ENCODE measurements around the gene TBC1D8. TPM values are rescaled to one million over a fixed set of nuclear protein-coding genes. Genes with fewer than 3 reads are reported as not detected.

Gene TBC1D8
- total and polyA plus RNA-seq, 9 of the 15 experiments (the other 6 are each of a cell fraction or from before 2014, with no cell fraction given), result 0.36 to 1.3 (median 0.82) TPM

DNA sequence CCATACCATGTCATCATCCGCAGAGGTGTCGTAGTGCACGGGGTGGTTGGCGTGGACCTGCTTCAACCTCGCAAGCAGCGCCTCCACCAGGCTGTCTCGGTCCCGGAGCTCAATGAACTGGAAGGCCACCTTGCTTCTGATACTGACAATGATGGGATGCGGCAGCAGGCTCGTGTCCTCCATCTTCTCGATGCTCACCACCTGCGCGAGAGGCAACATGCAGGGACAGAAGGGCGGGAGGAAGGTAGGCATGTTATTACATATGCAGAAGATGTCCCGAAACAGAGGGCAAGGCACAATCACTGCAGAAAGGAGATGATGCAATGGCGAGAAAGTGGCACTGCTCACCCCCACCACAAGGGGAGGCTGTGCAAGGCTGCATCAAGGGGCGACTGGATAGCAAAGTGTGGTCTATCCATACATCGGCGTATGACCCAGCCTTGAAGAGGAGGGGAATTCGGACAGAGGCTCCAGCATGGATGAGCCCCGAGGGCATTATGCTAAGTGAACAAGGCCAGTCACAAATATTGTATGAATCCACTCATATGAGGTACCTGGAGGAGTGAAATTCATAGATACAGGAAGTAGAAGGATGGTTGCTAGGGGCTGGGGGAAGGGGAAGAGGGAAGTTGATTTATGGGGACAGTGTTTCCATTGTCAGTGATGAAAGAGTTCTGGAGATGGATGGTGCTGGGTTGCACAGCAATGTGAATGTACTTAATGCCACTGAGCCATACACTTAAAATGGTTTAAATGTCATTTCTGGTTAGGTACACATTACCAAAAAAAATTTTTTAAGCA is 112.5 kb downstream of the TBC1D8 start (continued):
- TF ChIP-seq, protein P1, sequence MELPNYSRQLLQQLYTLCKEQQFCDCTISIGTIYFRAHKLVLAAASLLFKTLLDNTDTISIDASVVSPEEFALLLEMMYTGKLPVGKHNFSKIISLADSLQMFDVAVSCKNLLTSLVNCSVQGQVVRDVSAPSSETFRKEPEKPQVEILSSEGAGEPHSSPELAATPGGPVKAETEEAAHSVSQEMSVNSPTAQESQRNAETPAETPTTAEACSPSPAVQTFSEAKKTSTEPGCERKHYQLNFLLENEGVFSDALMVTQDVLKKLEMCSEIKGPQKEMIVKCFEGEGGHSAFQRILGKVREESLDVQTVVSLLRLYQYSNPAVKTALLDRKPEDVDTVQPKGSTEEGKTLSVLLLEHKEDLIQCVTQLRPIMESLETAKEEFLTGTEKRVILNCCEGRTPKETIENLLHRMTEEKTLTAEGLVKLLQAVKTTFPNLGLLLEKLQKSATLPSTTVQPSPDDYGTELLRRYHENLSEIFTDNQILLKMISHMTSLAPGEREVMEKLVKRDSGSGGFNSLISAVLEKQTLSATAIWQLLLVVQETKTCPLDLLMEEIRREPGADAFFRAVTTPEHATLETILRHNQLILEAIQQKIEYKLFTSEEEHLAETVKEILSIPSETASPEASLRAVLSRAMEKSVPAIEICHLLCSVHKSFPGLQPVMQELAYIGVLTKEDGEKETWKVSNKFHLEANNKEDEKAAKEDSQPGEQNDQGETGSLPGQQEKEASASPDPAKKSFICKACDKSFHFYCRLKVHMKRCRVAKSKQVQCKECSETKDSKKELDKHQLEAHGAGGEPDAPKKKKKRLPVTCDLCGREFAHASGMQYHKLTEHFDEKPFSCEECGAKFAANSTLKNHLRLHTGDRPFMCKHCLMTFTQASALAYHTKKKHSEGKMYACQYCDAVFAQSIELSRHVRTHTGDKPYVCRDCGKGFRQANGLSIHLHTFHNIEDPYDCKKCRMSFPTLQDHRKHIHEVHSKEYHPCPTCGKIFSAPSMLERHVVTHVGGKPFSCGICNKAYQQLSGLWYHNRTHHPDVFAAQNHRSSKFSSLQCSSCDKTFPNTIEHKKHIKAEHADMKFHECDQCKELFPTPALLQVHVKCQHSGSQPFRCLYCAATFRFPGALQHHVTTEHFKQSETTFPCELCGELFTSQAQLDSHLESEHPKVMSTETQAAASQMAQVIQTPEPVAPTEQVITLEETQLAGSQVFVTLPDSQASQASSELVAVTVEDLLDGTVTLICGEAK (IDR thresholded peaks at IDR 0.05), result 0 out of 2 replicates have a peak, but pooled peaks have one; percentile 42
- TF ChIP-seq, protein P1 (CRISPR knock-in tag; IDR thresholded peaks at IDR 0.05), result no peak
- TF ChIP-seq COPS2 (conservative IDR thresholded peaks at IDR 0.05) (no peak), KDM1A (IDR thresholded peaks at IDR 0.05) (peak; percentile 37 to 47; a peak in 2 of 4 replicates), ZNF184 (CRISPR knock-in tag; IDR thresholded peaks at IDR 0.05) (no peak), ZNF507 (tag; conservative IDR thresholded peaks at IDR 0.05) (no peak), RCOR1 (IDR thresholded peaks at IDR 0.05; ENCODE audit: borderline replicate concordance in 1 of 2, low read depth in 2 of 2, low read length in 2 of 2) (peak in 1 of 2 experiments; percentile 91; a peak in 2 of 4 replicates), ZBTB17 (CRISPR knock-in tag; IDR thresholded peaks at IDR 0.05) (no peak), MCM2 (IDR thresholded peaks at IDR 0.05; ENCODE audit: low read depth) (no peak), HLTF (IDR thresholded peaks at IDR 0.05) (no peak), YY1 (IDR thresholded peaks at IDR 0.05; ENCODE audit: borderline replicate concordance in 1 of 3, control insufficient read depth in 1 of 3, extremely low read depth in 1 of 3, insufficient read depth in 3 of 3, insufficient read length in 1 of 3, insufficient replicate concordance in 2 of 3, low read depth in 1 of 3, low read length in 2 of 3) (no peak), ZBTB8A (IDR thresholded peaks at IDR 0.05; ENCODE audit: partially characterized antibody) (no peak), SMARCA5 (IDR thresholded peaks at IDR 0.05) (no peak)
- TF ChIP-seq, protein P2, sequence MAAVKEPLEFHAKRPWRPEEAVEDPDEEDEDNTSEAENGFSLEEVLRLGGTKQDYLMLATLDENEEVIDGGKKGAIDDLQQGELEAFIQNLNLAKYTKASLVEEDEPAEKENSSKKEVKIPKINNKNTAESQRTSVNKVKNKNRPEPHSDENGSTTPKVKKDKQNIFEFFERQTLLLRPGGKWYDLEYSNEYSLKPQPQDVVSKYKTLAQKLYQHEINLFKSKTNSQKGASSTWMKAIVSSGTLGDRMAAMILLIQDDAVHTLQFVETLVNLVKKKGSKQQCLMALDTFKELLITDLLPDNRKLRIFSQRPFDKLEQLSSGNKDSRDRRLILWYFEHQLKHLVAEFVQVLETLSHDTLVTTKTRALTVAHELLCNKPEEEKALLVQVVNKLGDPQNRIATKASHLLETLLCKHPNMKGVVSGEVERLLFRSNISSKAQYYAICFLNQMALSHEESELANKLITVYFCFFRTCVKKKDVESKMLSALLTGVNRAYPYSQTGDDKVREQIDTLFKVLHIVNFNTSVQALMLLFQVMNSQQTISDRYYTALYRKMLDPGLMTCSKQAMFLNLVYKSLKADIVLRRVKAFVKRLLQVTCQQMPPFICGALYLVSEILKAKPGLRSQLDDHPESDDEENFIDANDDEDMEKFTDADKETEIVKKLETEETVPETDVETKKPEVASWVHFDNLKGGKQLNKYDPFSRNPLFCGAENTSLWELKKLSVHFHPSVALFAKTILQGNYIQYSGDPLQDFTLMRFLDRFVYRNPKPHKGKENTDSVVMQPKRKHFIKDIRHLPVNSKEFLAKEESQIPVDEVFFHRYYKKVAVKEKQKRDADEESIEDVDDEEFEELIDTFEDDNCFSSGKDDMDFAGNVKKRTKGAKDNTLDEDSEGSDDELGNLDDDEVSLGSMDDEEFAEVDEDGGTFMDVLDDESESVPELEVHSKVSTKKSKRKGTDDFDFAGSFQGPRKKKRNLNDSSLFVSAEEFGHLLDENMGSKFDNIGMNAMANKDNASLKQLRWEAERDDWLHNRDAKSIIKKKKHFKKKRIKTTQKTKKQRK (IDR thresholded peaks at IDR 0.05; ENCODE audit: borderline replicate concordance, low read depth, low read length), result no peak

Measured in K562 (cell line).